ENCODE results near the gene GREB1. TPM values are rescaled to one million over a fixed set of nuclear protein-coding genes. Genes with fewer than 3 reads are reported as not detected.

Gene GREB1
- total and polyA plus RNA-seq, 2 experiments from 2014 or later = 12.0 to 35.0 TPM

- no peak for TF ChIP-seq EZH2 (IDR thresholded peaks at IDR 0.05; ENCODE audit: low read depth, unreplicated experiment)
- no peak for TF ChIP-seq JUNB (IDR thresholded peaks at IDR 0.05; ENCODE audit: unreplicated experiment)
Observed at GRCh38 chr2:11691076-11691660, 157.3 kb downstream of the GREB1 start (continued).

Small RNA genes lying within 50 kb of the gene (microRNA-seq; reads per million reads assigned to microRNA genes)
- gene MIR4429 = not detected

Small RNA genes lying within 50 kb of the gene (small RNA-seq; reads per million reads assigned to genes)
- not detected for gene MIR4429 (ENCODE audit: low replicate concordance)
- not detected for gene RN7SL674P (ENCODE audit: low replicate concordance)
- 0.15 reads per million for gene RNA5SP84 (ENCODE audit: low replicate concordance)
- gene RNU2-13P (ENCODE audit: low replicate concordance) = 11.3 reads per million, percentile 97 among the genes with 10 or more reads in this experiment

Other genes starting within 250 kb of the GREB1 start
- 27.0 and 28.0 TPM in 2 replicates for gene ROCK2, start 189.4 kb upstream of the GREB1 start, total RNA-seq (2014; rRNA removed; shearing (Covaris generic))
- 12.6 and 16.4 TPM in 2 replicates for gene ROCK2, start 189.4 kb upstream of the GREB1 start, polyA plus RNA-seq (2016; fragmentation: Nextera tagmentation; extraction: Ambion mirVana)
- gene E2F6, start 67.9 kb upstream of the GREB1 start, total RNA-seq (2014; rRNA removed; shearing (Covaris generic)) = 20.7 and 30.2 TPM in 2 replicates
- 11.9 and 16.9 TPM in 2 replicates for gene E2F6, start 67.9 kb upstream of the GREB1 start, polyA plus RNA-seq (2016; fragmentation: Nextera tagmentation; extraction: Ambion mirVana)
- 0.10 TPM in 1 of 2 replicates, not detected in the other for gene NTSR2, start 136.2 kb downstream of the GREB1 start, total RNA-seq (2014; rRNA removed; shearing (Covaris generic))
- gene NTSR2, start 136.2 kb downstream of the GREB1 start, polyA plus RNA-seq (2016; fragmentation: Nextera tagmentation; extraction: Ambion mirVana) = 0.17 TPM in 1 of 2 replicates, not detected in the other
- gene LPIN1, start 212.6 kb downstream of the GREB1 start, total RNA-seq (2014; rRNA removed; shearing (Covaris generic)) = 7.1 and 9.5 TPM in 2 replicates
- 4.4 and 5.4 TPM in 2 replicates for gene LPIN1, start 212.6 kb downstream of the GREB1 start, polyA plus RNA-seq (2016; fragmentation: Nextera tagmentation; extraction: Ambion mirVana)